HG02943 (cell line): ENCODE measurements around the gene ZNF273.
"Not testable (repeated sequence)": the region's sequence is repeated elsewhere in the genome, so short reads cannot be mapped to it uniquely, and the experiment has no call there.

Experiments used
- ATAC-seq: cut with Tn5 transposase; IDR thresholded peaks from one replicate; pipeline ENCODE4 v1.9.1; 2021; ENCODE audit warnings: mild to moderate bottlenecking, low read depth, moderate library complexity; ENCODE audit not compliant: unreplicated experiment

Gene ZNF273

DNA sequence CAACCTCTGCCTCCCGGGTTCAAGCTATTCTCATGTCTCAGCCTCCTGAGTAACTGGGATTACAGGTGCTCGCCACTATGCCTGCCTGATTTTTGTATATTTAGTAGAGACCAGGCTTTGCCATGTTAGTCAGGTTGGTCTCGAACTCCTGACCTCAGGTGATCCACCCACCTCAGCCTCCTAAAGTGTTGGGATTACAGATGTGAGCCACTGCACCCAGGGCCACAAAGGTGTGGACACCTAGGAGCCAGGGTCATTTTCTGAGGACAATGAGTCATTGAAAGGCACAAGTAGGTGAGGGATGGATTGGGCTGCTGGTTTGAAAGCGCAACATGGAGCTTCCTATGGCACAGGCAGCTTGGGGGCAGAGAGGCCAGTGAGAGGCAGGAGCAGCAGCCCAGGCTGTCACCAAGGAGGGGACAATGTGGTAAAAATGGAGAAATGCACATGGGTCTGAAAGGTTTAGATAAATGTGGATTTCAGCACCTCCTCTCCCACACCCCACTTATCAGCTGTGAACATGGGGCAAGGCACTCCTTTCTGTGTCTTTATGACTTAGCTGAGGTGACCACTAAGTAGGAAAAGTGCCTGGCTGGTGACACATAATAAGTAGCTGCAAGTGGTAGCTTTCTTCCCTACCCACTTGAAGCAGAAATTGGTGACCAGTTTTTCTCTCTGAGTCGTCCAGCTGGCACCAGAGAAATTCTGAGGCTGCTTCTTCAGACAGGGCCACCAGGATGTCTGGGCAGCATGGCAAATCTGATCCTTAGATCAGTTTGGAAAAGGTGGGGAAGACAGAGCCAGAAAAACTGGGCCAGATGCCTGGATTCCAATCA is 41.8 kb downstream of the ZNF273 start:
- ATAC-seq = not testable (repeated sequence)

GRCh38 chr7:64945503-64946175 is 42.6 kb downstream of the ZNF273 start:
- no peak for ATAC-seq

DNA sequence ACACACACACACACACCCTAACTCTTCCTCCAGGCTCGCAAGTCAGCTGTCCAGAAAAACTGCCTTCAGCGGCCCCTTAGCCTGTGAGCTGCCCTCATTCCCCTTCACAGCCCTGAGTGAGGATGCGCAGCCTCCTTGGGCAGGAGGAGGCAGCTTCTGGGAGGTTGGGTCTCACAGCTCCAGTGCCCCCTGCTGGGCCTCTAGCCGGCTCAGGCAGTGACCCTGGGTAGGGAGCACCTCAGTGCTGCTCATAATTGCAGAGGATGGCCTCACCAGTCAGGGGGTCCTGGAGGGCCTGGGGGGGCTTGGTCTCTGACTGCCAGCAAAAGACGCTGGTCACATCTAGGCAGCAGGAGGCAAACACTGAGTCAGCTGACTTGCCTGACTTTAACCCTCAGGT is 43.7 kb downstream of the ZNF273 start:
- no peak for ATAC-seq

DNA sequence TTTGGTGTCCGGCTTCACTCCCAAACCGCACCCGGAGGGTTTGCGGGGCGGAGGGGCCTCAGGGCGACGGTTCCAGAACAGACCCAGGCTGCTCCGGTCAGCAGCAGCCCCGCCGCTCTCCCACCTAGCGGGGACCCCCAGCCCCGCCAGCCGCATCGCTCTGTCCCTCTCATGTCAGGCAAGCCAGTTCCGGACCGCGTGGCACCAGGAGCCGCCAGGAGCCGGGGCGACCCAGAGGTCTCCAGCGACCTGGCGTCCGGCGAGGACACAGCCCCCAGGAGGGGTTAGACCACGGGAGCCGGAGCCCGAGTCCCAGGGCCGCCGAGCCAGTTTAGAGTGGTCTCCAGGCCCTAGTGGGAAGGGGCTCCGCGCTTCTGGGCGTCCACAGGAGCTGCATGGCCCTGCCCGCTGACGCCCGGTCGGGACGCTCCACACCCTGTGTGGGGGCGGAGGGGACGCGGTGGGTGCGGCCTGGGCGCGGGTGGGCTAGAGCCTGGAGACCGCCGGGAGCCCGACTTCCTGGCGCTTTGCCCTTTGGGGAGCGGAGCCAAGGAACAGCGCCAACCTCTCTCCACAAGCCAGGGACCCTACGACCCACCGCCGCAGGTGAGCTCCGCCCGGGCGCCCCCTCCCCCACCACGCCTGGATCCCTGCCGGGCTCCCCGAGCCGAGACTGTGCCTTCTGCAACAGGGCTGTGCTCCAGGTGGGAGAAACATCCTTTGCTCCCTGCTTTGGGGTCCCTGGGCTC is 44.4 kb downstream of the ZNF273 start:
- no peak for ATAC-seq

- not testable (repeated sequence) for ATAC-seq
Observed at GRCh38 chr7:64948774-64949173, 45.7 kb downstream of the ZNF273 start.

DNA sequence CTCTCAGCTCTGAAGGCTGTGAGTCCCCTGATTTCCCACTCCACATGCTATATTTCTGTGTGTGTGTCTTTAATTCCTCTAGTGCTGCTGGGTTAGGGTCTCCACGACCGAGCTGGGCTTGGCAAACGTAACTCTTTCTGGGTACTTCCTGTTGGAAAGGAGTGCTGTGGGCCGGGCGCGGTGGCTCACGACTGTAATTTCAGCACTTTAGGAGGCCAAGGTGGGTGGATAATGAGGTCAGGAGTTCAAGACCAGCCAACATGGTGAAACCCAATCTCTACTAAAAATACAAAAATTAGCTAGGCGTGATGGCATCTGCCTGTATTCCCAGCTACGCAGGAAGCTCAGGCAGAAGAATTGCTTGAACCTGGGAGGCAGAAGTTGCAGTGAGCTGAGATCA is 47.6 kb downstream of the ZNF273 start:
- not testable (repeated sequence) for ATAC-seq

DNA sequence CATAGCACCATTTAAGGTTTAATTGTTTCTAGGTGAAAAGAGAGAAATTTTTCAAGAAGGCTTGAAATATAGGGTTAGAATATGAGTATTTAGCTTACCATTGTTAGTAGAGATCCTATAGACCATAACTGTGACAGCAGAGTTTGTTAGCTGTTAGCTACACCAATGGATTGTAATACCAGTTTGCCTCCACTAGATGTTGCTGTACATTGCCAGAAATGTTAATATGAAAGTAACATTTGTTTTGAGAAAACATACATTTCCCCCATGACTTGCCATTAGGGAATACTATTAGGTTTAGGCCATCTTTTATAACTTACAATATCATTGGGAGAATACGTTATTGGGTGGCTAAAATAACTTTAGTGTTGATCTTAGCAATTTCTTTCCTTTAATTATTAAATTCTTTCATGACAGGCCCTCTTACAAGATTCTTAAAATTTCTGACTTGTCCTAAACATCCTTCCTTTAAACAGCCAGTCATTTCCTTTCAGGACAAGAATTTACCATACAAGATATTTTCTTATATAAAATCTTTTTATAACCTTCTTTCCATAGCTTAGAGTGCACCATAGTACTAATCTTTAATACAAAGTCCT is 48.3 kb downstream of the ZNF273 start:
- no peak for ATAC-seq

DNA sequence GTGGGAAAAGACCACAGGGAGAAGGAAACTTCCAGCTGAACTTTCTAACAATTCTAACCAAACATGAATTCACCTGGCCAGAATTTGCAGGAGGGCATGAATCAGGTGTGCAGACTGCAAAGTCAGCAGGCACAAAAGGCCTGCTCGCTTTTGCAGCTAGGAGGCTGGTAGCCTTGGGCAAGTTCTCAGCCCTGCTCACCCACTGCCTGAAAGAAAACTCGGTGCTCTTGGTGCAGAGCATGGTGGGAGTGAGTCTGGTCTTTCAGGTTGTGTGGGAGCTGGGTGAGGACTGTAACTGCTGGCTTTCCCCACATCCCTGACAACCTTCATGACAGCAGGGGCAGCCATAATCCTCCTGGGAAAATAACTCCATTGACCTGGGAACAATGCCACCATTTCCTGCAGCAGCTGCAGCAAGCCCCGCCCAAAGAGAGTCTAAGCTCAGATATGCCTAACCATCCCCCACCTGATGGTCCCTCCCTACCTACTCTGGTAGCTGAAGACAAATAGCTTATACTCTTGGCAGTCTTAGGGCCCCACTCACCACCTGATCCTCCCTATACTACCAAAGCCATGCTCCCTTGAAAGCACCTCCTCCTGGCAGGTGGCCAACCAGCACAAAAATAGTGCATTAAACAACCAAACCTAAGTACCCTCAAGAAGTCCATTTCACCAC is 56.1 kb downstream of the ZNF273 start:
- ATAC-seq = no peak

DNA sequence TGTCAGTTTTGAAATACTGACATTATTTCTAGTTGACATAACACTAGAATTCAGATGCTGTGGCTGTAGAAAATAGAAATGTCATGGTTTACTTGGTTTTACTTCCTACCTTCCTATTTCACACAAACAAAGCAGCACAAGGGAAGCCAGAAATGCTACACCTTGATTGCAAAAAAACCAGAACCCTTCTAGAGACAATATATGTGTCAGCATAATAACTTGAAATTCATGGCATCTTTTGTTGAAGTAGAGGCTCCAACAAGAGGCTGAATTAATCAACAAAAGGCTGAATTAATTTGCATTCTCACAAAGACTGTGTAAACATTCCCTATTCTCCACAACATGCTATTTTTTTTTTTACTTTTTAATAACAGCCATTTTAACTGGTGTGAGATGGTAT is 62.5 kb downstream of the ZNF273 start:
- no peak for ATAC-seq

GRCh38 chr7:64978497-64979203 is 75.6 kb downstream of the ZNF273 start:
- no peak for ATAC-seq
